ENCODE data around the gene PPP6R2.

Gene PPP6R2

DNA sequence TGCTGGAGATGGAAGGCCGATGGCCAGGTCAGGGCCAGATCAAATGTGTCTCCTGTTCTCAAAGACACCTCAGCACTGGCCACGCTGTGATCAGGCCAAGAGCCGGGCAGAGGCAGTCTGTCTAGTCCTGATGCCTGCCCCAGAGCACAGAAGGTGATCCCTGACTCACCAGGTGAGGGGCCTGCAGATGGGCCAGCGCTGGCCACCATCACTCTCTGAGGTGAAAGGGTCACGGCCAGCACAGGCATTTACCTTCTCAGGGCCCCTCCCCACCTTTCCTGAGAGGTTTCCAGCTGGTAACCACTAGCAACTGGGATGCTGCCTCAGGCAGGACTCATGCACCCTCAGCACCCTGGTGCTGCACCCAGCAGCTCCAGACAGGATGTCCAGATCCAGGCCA, 128.8 kb downstream of the PPP6R2 start:
- TF ChIP-seq REST (IDR thresholded peaks at IDR 0.05; ENCODE audit: insufficient read depth in 1 of 2, low read depth in 2 of 2, low read length in 2 of 2): no peak

- TF ChIP-seq SIN3A (IDR thresholded peaks at IDR 0.05; ENCODE audit: borderline replicate concordance, insufficient read depth, low read length): no peak
Measured at GRCh38 chr22:50473088-50473487, 130.0 kb downstream of the PPP6R2 start.

GRCh38 chr22:50473855-50474671, 130.9 kb downstream of the PPP6R2 start:
- TF ChIP-seq POLR2AphosphoS5 (IDR thresholded peaks at IDR 0.05; ENCODE audit: low read depth, low read length): no peak
- TF ChIP-seq SIN3A (IDR thresholded peaks at IDR 0.05; ENCODE audit: borderline replicate concordance, insufficient read depth, low read length): no peak
- TF ChIP-seq FOXP2 (optimal IDR thresholded peaks at IDR 0.05; ENCODE audit: borderline replicate concordance, extremely low read depth, extremely low read length, insufficient read depth): no peak
- no peak for TF ChIP-seq TAF1 (IDR thresholded peaks at IDR 0.05; ENCODE audit: borderline replicate concordance, insufficient read depth, low read length)
- no peak for TF ChIP-seq REST (IDR thresholded peaks at IDR 0.05; ENCODE audit: insufficient read depth in 1 of 2, low read depth in 2 of 2, low read length in 2 of 2)

GRCh38 chr22:50474710-50475651, 131.9 kb downstream of the PPP6R2 start, which contains the start of gene SBF1:
Gene SBF1 (minus strand): TSS chr22:50475035. CDS start chr22:50474840, 195 bp downstream.
- TF ChIP-seq SIN3A (IDR thresholded peaks at IDR 0.05; ENCODE audit: borderline replicate concordance, insufficient read depth, low read length): no peak
- no peak for TF ChIP-seq REST (IDR thresholded peaks at IDR 0.05; ENCODE audit: insufficient read depth in 1 of 2, low read depth in 2 of 2, low read length in 2 of 2)
- peak; percentile 78 for TF ChIP-seq FOXP2 (optimal IDR thresholded peaks at IDR 0.05; ENCODE audit: borderline replicate concordance, extremely low read depth, extremely low read length, insufficient read depth)
- no peak for TF ChIP-seq TAF1 (IDR thresholded peaks at IDR 0.05; ENCODE audit: borderline replicate concordance, insufficient read depth, low read length)
- peak; percentile 66; the same call in 1 of the 2 replicates for TF ChIP-seq POLR2AphosphoS5 (IDR thresholded peaks at IDR 0.05; ENCODE audit: low read depth, low read length)

DNA sequence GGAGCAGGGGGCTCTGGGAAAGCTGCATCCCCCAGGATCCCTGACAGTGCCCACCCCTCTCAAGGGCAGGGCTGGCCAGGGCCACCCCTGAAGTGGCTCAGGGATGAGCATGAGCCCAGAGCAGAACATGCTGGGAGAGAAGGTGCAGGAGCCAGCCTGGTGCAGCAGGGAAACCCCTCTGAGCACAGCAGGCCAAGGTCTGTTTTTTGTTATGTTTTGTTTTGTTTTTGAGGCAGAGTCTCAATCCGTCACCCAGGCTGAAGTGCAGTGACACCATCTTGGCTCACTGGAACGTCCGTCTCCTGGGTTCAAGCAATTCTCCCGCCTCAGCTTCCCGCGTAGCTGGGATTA, 132.5 kb downstream of the PPP6R2 start:
- no peak for TF ChIP-seq POLR2AphosphoS5 (IDR thresholded peaks at IDR 0.05; ENCODE audit: low read depth, low read length)
- TF ChIP-seq REST (IDR thresholded peaks at IDR 0.05; ENCODE audit: insufficient read depth in 1 of 2, low read depth in 2 of 2, low read length in 2 of 2): no peak
- TF ChIP-seq SIN3A (IDR thresholded peaks at IDR 0.05; ENCODE audit: borderline replicate concordance, insufficient read depth, low read length): no peak
- no peak for TF ChIP-seq TAF1 (IDR thresholded peaks at IDR 0.05; ENCODE audit: borderline replicate concordance, insufficient read depth, low read length)
- no peak for TF ChIP-seq FOXP2 (optimal IDR thresholded peaks at IDR 0.05; ENCODE audit: borderline replicate concordance, extremely low read depth, extremely low read length, insufficient read depth)

Data from PFSK-1 (cell line).